Effector CD8-positive, alpha-beta T cell (primary cell): ENCODE results near the gene LGALS3BP.
"Not testable (repeated sequence)": the region's sequence is repeated elsewhere in the genome, so short reads cannot be mapped to it uniquely, and the experiment has no call there.

ENCODE experiments used
- DNase-seq: peaks from one replicate; lab custom pipeline; 2025; lab: John Stamatoyannopoulos, UW

LGALS3BP gene

DNA sequence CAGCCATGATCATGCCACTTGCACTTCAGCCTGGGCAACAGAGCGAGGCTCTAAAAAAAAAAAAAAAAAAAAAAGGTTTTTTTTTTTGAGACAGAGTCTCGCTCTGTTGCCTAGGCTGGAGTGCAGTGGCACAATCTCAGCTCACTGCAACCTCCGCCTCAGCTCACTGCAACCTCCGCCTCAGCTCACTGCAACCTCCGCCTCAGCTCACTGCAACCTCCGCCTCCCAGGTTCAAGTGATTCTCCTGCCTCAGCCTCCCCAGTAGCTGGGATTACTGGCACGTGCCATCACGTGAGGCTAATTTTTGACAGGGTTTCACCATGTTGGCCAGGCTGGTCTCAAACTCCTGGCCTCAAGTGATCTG lies 16.8 kb downstream of the LGALS3BP start:
- not testable (repeated sequence) for DNase-seq

GRCh38 chr17:78962345-78962983 lies 17.3 kb downstream of the LGALS3BP start:
- DNase-seq = no peak

DNA sequence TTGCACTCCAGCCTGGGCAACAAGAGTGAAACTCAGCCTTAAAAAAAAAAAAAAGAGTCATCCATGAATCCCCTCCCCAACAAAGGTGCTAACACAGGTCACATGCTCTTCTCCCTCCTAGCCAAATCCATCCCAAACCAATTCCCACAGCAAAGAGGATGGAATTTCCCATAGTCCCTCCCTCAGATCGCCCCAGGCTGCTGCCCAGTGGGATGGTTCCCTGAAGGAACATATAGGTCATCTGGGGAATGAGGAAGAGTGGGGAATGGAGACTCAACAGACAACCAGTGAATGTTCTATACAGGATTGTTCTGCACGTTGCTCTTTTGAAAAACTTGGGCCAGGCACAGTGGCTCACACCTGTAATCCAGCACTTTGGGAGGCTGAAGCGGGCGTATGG lies 18.2 kb downstream of the LGALS3BP start:
- no peak for DNase-seq

- no peak for DNase-seq
Measured at GRCh38 chr17:78960928-78961327, 18.8 kb downstream of the LGALS3BP start.

DNA sequence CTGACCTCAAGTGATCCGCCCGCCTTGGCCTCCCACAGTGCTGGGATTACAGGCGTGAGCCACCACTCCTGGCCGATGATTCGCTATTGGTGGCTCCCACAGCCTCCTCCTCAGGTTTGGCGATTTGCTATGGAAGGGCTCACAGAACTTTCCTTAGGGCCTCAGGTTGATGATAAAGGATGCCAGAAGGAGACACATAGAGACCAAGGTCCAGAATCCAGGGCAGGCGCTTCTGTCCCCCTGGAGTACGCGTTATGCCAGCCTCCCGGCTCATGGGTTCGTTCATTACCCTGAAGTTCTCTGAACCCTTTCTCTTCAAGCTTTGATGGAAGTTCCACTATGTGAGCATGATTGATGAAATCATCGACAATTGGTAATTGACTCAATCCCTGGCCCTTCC lies 19.9 kb downstream of the LGALS3BP start:
- no peak for DNase-seq

- DNase-seq = no peak
Measured at GRCh38 chr17:78958641-78959127, 21.0 kb downstream of the LGALS3BP start.

- no peak for DNase-seq
Measured at GRCh38 chr17:78957128-78957527, 22.6 kb downstream of the LGALS3BP start.

- DNase-seq = no peak
Measured at GRCh38 chr17:78956254-78956653, 23.5 kb downstream of the LGALS3BP start.

DNA sequence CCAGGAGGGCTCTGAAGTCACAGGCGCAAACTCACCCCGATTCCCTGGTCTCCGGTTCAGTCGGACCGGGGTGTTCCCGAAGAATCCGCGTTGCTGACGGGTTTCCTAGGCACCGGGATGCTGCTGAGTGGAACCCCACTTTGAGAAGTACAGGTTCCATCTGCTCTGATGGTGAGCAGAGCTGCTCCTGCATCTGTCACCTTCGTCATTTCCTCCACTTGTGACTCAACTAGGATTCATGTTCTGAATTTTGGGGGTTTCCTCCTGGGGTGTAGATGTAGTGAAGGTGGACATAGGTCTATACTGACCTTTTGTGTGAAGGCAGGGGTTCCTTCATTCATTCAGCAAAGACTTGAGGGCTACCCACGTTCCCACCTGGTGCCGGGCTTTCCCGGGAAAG lies 25.0 kb downstream of the LGALS3BP start:
- no peak for DNase-seq

- DNase-seq = no peak
Measured at GRCh38 chr17:78953356-78954350, 26.1 kb downstream of the LGALS3BP start.

DNA sequence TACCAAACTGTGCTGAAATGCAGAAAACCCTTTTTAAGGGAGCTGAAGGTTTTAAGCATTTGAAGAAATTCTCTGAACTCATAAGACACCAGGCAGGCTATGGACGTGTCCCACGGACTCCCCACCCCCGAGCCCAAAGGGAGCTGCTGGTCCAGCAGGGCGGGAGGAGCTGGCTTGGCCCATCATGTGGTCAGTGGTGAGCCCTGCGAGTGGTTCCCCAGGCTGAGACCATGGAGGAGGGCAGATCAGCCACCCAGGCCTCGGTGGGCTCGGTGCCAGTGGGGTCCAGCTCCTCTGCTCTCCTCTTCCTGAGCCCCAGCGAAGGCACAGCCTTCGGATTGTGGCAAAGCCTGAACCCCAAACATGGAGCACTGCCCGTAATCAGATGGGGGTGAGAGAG lies 27.0 kb downstream of the LGALS3BP start:
- no peak for DNase-seq

- no peak for DNase-seq
Measured at GRCh38 chr17:78951967-78952551, 27.7 kb downstream of the LGALS3BP start.

DNA sequence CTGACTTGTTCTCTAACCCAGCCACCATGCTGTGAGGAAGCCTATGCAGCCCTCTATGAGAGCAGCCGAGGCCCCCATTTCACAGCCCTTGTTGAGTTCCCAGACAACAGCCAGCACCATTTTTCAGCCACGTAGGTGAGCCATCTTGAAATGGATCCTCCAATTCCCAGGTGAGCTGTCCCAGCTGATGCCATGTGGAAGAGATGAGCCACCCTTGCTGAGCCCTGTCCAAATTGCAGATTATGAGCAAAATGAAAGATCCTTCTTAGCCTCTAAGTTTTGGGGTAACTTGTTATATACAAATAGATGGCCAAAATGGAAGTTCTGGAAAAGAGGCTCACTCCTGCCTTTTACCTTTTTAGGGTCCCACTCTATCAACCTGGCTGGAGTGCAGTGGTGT lies 28.9 kb downstream of the LGALS3BP start:
- DNase-seq = no peak

GRCh38 chr17:78947235-78948149 lies 32.2 kb downstream of the LGALS3BP start:
- no peak for DNase-seq

- no peak for DNase-seq
Measured at GRCh38 chr17:78946631-78947030, 33.1 kb downstream of the LGALS3BP start.

DNA sequence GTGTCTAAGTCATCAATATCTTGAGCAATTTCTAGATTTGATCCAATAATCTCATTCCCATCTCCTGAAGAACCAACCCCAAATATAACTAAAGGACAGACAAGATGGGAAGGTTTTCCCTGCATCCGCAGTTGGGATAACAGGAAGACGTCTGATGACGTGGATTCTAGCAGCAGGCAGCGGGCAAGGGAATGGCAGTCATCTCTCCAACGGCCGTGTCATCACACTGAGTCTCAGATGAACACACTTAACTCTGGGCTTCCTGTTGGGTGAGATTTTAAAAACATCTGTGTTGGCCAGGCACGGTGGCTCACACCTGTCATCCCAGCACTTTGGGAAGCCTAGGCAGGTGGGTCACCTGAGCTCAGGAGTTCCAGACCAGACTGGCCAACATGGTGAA lies 33.6 kb downstream of the LGALS3BP start:
- no peak for DNase-seq

DNA sequence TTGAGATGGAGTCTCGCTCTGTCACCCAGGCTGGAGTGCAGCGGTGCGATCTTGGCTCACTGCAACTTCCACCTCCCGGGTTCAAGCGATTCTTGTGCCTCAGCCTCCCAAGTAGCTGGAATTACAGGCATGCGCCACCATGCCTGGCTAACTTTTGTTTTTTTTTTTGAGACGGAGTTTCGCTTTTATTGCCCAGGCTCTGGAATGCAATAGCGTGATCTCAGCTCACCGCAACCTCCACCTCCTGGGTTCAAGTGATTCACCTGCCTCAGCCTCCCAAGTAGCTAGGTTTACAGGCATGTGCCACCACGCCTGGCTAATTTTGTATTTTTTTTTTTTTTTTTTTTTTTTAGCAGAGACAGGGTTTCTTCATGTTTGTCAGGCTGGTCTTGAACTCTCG lies 34.3 kb downstream of the LGALS3BP start:
- not testable (repeated sequence) for DNase-seq

DNA sequence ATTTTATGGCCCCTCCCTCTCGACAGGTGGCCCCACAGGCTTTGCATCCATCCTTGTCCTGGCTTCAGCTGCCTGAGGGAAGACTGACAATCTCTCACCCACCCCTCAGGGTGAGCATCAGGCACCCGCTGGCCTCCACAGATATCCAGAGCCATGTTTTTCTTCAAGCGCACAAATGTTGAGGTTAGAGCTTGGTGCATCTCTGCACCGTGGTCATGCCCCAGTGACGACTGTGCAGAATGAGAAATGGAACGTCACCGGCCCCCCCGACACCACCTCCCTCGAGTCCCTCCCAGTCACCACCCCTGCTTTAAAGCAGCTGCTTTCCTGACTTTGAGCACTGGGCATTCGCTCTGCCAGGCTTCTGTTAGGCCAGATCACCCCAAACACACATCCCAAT lies 34.8 kb downstream of the LGALS3BP start:
- DNase-seq = no peak

GRCh38 chr17:78944026-78944425 lies 35.7 kb downstream of the LGALS3BP start:
- DNase-seq = no peak

DNA sequence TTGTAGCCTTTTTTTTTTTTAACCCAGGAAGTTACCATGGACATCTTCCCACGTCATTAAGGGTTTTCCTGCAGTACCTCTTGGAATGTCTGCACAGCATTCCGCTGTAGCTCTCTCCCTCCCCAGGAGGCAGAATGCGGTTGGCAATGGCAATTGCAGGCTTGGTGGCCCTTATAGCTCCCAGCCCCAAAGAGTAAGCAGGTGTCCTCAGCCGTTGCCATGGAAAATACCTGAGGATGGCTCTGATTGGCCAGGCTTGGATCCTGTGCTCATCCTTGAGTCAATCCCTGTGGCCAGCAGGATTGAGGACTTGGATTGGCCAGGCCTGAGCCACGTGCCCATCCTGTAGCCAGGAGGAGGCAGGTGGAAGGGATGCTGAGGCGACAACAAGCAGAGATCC lies 39.0 kb downstream of the LGALS3BP start:
- no peak for DNase-seq

DNA sequence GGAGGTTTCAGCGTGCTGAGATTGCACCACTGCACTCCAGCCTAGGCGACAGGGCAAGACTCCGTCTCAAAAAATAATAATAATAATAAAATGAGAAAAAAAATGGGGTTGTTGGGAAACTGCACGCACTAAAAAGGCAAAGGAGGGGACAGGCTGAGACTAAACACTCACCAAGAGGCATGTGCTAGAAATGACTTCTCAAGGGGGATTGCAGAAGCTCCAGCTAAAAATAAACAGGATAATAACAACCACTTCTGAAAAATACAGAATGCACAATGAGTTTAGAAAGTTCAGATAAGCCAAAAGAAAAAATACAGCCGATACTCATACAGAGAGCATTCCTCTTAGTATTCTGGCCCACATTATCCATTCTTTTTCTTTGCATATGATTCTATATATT lies 39.5 kb downstream of the LGALS3BP start:
- no peak for DNase-seq

GRCh38 chr17:78939615-78940014 lies 40.1 kb downstream of the LGALS3BP start:
- DNase-seq = no peak
